HG03354 (cell line): Measurements from ENCODE around the gene MXRA7.
"Not testable (repeated sequence)": the region's sequence is repeated elsewhere in the genome, so short reads cannot be mapped to it uniquely, and the experiment has no call there.

Source experiments
- ATAC-seq: cut with Tn5 transposase; IDR thresholded peaks from one replicate; pipeline ENCODE4 v1.9.1; 2021; ENCODE audit warnings: mild to moderate bottlenecking; ENCODE audit not compliant: unreplicated experiment, poor library complexity, severe bottlenecking

MXRA7 gene

GRCh38 chr17:76736349-76737081, 25.8 kb upstream of the MXRA7 start:
- ATAC-seq, result peak; percentile 11

- ATAC-seq, result no peak
These were observed 25.0 kb upstream of the MXRA7 start for GRCh38 chr17:76735586-76736348.

- ATAC-seq, result no peak
These were observed 24.2 kb upstream of the MXRA7 start for GRCh38 chr17:76735006-76735405.

- no peak for ATAC-seq
These were observed 23.5 kb upstream of the MXRA7 start for GRCh38 chr17:76734080-76734840.

- no peak for ATAC-seq
These were observed 22.8 kb upstream of the MXRA7 start for GRCh38 chr17:76733618-76733957.

- ATAC-seq, result no peak
These were observed 22.2 kb upstream of the MXRA7 start for GRCh38 chr17:76732734-76733617.

GRCh38 chr17:76731800-76732733, 21.3 kb upstream of the MXRA7 start:
- ATAC-seq, result not testable (repeated sequence)

- no peak for ATAC-seq
These were observed 17.1 kb upstream of the MXRA7 start for GRCh38 chr17:76727745-76728456.

GRCh38 chr17:76726776-76727718, 16.3 kb upstream of the MXRA7 start, which contains the start of gene METTL23:
METTL23 (plus strand) TSS chr17:76726839; CDS start chr17:76729711, 2,872 bp downstream.
- ATAC-seq, result peak; percentile 44

- peak; percentile 69 for ATAC-seq
These were observed 15.5 kb upstream of the MXRA7 start, which contains the start of gene JMJD6 for GRCh38 chr17:76726231-76726775. JMJD6 (minus strand) TSS chr17:76726606; CDS start chr17:76726475, 131 bp downstream.

- peak; percentile 24 for ATAC-seq
These were observed 14.9 kb upstream of the MXRA7 start for GRCh38 chr17:76725580-76726230.

- no peak for ATAC-seq
These were observed 13.0 kb upstream of the MXRA7 start for GRCh38 chr17:76723812-76724211.

- not testable (repeated sequence) for ATAC-seq
These were observed 12.2 kb upstream of the MXRA7 start for GRCh38 chr17:76722977-76723376.

- ATAC-seq, result no peak
These were observed 11.5 kb upstream of the MXRA7 start for GRCh38 chr17:76722279-76722678.

GRCh38 chr17:76721463-76721862, 10.7 kb upstream of the MXRA7 start:
- no peak for ATAC-seq

GRCh38 chr17:76720941-76721340, 10.2 kb upstream of the MXRA7 start:
- ATAC-seq, result no peak
